ENCODE results near the gene PARD3.

GRCh38 chr10:34730726-34731125 is 84.4 kb downstream of the PARD3 start:
- no peak for TF ChIP-seq CTCF (IDR thresholded peaks at IDR 0.05)
- TF ChIP-seq POLR2A (IDR thresholded peaks at IDR 0.05), result no peak
